K562 (cell line): ENCODE results near the gene SAMD8. TPM values are rescaled to one million over a fixed set of nuclear protein-coding genes. Genes with fewer than 3 reads are reported as not detected.

Experiments used
- EWSR1 ChIP-seq: fragments of 450-650 bp; IDR thresholded peaks from 2 replicates; pipeline ENCODE4 v1.6.1; 2018; ENCODE audit warnings: borderline replicate concordance, mild to moderate bottlenecking, low read depth, moderate library complexity; ENCODE audit not compliant: partially characterized antibody
- FUS ChIP-seq: fragments of 200-400 bp; formaldehyde crosslinking; optimal IDR thresholded peaks from 2 replicates; pipeline ENCODE3; 2017; ENCODE audit warnings: low read depth, low read length
- HES1 ChIP-seq: fragments of 450-650 bp; IDR thresholded peaks from 2 replicates; pipeline ENCODE4 v1.6.1; 2016; ENCODE audit warnings: low read depth, mild to moderate bottlenecking, moderate library complexity
- KDM4B ChIP-seq, 2 experiments: fragments of 450-650 bp in 1 of 2; sonication (generic) in 1 of 2; IDR thresholded peaks; 2 replicates each; pipeline ENCODE4 v1.6.1; 2016 to 2017; ENCODE audit warnings: borderline replicate concordance in 2 of 2, antibody characterized with exemption in 1 of 2, low read depth in 1 of 2, mild to moderate bottlenecking in 1 of 2
- KLF10 ChIP-seq: fragments of 250-450 bp; sonication (Bioruptor Pico); IDR thresholded peaks from 2 replicates; pipeline ENCODE4 v1.6.1; 2021; ENCODE audit warnings: matching md5 sums
- LEF1 ChIP-seq: fragments of 450-650 bp; IDR thresholded peaks from 2 replicates; pipeline ENCODE4 v1.6.1; 2016; ENCODE audit warnings: mild to moderate bottlenecking
- MBD1 ChIP-seq: fragments of 250-450 bp; sonication (Bioruptor Pico); IDR thresholded peaks from 2 replicates; pipeline ENCODE4 v1.8.0; 2022; ENCODE audit warnings: inconsistent platforms
- MGA ChIP-seq: fragments of 450-650 bp; IDR thresholded peaks from 2 replicates; pipeline ENCODE4 v1.6.1; 2016; ENCODE audit warnings: mild to moderate bottlenecking, moderate library complexity
- MIER1 ChIP-seq: fragments of 450-650 bp; IDR thresholded peaks from 2 replicates; pipeline ENCODE4 v1.6.1; 2016; ENCODE audit warnings: antibody characterized with exemption, mild to moderate bottlenecking, low read depth
- PHF21A ChIP-seq: fragments of 450-650 bp; IDR thresholded peaks from 2 replicates; pipeline ENCODE4 v1.6.1; 2017; ENCODE audit warnings: low read depth, borderline replicate concordance
- POLR2H ChIP-seq: IDR thresholded peaks from 2 replicates; pipeline ENCODE4 v1.6.1; 2016; ENCODE audit warnings: missing genetic modification characterization, low read depth, mild to moderate bottlenecking, control low read depth, missing compliant biosample characterization, moderate library complexity
- ZNF133 ChIP-seq: fragments of 250-450 bp; sonication (Bioruptor Pico); IDR thresholded peaks from 2 replicates; pipeline ENCODE4 v1.4.0; 2020; ENCODE audit warnings: mild to moderate bottlenecking
- ZNF589 ChIP-seq: fragments of 200-800 bp; sonication (Bioruptor generic); IDR thresholded peaks from 2 replicates; pipeline ENCODE4 v1.6.1; 2016; ENCODE audit warnings: low read depth, missing genetic modification characterization, missing compliant biosample characterization
- ZNF644 ChIP-seq: fragments of 200-800 bp; sonication (Bioruptor generic); IDR thresholded peaks from 2 replicates; pipeline ENCODE4 v1.6.1; 2016; ENCODE audit warnings: low read depth, missing genetic modification characterization, missing compliant biosample characterization
- polyA plus RNA-seq, 8 experiments: library from polyadenylated mRNA; depleted of rRNA in 4 of 8; stranded (reverse) in 5 of 8; unstranded in 3 of 8; fragments of >200 nt; fragmentation: Nextera tagmentation in 2 of 8; fragmentation: Illumina TruSeq in 1 of 8; extraction: Ambion mirVana in 2 of 8; extraction: Trizol in 1 of 8; gene quantifications; 2 replicates each; pipeline versions ENCODE4 v1.2.1 to v1.2.3, GENCODE V29; 2011 to 2014; ENCODE audit warnings: inconsistent platforms in 1 of 8, missing spikeins in 1 of 8
- total RNA-seq, 7 experiments: library from RNA; depleted of rRNA in 6 of 7; stranded (reverse); fragments of >200 nt in 6 of 7; fragmentation: Illumina TruSeq in 2 of 7; extraction: Trizol in 2 of 7; gene quantifications; 2 replicates each; pipeline versions ENCODE4 v1.2.1 to v1.2.3, GENCODE V29; 2011 to 2021; ENCODE audit warnings: low replicate concordance in 1 of 7

The SAMD8 gene
- total and polyA plus RNA-seq, 9 of the 15 experiments (the other 6 are each of a cell fraction or from before 2014, with no cell fraction given) = 2.7 to 16.1 (median 6.2) TPM

DNA sequence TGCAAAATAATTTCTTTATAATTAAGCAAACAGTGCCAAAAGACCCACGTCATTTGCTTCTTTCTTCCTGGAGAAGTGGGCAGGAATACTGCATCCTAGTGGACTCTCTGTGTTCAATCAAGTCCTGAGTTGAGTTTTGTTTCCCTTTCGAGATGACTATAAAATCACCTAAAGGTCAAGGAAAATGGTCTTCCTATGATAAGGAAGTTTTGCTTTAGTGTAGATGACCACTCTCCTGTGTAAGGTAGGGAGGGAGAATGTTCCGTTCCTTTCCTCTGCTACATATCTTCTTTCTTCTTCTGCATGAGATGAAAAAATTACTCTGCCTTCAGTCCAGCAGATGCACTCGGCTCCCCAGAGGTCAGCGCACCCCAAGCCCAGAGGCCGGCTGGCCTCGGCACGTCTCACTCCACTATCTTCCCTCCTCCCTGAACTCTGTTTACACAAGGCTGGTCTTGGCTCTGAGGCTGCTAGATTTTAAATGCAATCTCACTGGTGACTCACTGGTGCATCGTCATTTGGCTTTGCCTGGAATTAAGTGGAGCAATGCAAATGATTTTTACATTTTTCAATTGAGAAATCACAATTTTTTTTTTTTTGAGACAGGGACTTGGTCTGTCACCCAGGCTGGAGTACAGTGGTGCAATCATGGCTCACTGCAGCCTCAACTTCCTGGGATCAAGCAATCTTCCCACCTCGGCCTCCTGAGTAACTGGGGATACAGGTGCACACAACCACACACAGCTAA is 80.5 kb downstream of the SAMD8 start (continued):
- TF ChIP-seq MGA = no peak
- TF ChIP-seq HES1 = peak; percentile 71; the same call in 1 of the 2 replicates
- TF ChIP-seq ZNF589 (CRISPR knock-in tag) = no peak
- no peak for TF ChIP-seq ZNF133 (CRISPR knock-in tag)
- no peak for TF ChIP-seq MIER1
- peak; percentile 44; the same call in 1 of the 2 replicates for TF ChIP-seq PHF21A
- no peak for TF ChIP-seq MBD1 (CRISPR knock-in tag)
- no peak for TF ChIP-seq ZNF644 (tag)
- TF ChIP-seq POLR2H (tag) = no peak
- no peak for TF ChIP-seq EWSR1
- peak; percentile 84 for TF ChIP-seq LEF1
- TF ChIP-seq KLF10 (CRISPR knock-in tag) = no peak
- no peak for TF ChIP-seq FUS
- no peak for TF ChIP-seq KDM4B (IDR thresholded peaks at IDR 0.05; ENCODE audit: borderline replicate concordance in 2 of 2, low read depth in 1 of 2)
